OCI-LY7 (cell line): ENCODE measurements around the gene CASZ1. TPM values are rescaled to one million over a fixed set of nuclear protein-coding genes. Genes with fewer than 3 reads are reported as not detected.

Source experiments
- BruUV-seq: library from RNA; stranded (reverse); fragments of 400-500 nt; replicated peaks from 2 replicates; lab custom pipeline; 2021; lab: Mats Ljungman, UMichigan
- CTCF ChIA-PET: fragments of 300-600 bp; sonication (Branson Sonifier 250); formaldehyde crosslinking; loops from one replicate; lab custom pipeline; 2022; ENCODE audit warnings: antibody characterized with exemption; ENCODE audit not compliant: unreplicated experiment; lab: Charles Lee
- POLR2A ChIA-PET: fragments of 300-600 bp; sonication (Branson Sonifier 250); formaldehyde crosslinking; loops from one replicate; lab custom pipeline; 2022; ENCODE audit warnings: antibody characterized with exemption; lab: Charles Lee
- DNase-seq: peaks from one replicate; pipeline ENCODE4 v3.0.0-alpha.2; 2015; ENCODE audit warnings: low spot score
- H2AFZ ChIP-seq: fragments of 200-600 bp; sonication (generic), shearing (Covaris generic); 2 replicates; pipeline ENCODE4 v1.6.1; 2014; ENCODE audit warnings: mild to moderate bottlenecking, antibody characterized with exemption, low read length, moderate library complexity
- H3K27ac ChIP-seq: fragments of 200-600 bp; sonication (generic); 2 replicates; pipeline ENCODE4 v1.5.1; 2014; ENCODE audit warnings: mixed run types, low read depth, mild to moderate bottlenecking, moderate library complexity, low read length, inconsistent platforms; ENCODE audit not compliant: poor library complexity, severe bottlenecking
- H3K36me3 ChIP-seq: fragments of 200-600 bp; sonication (generic); 2 replicates; pipeline ENCODE4 v1.6.1; 2014; ENCODE audit warnings: mild to moderate bottlenecking, antibody characterized with exemption, low read length, moderate library complexity, mixed read lengths; ENCODE audit not compliant: insufficient read depth
- H3K4me1 ChIP-seq: fragments of 200-600 bp; sonication (generic); 2 replicates; pipeline ENCODE4 v1.5.1; 2014; ENCODE audit warnings: mild to moderate bottlenecking, low read length; ENCODE audit not compliant: insufficient read depth, poor library complexity, severe bottlenecking
- H3K4me2 ChIP-seq: fragments of 200-600 bp; sonication (generic); 2 replicates; pipeline ENCODE4 v1.6.1; 2014; ENCODE audit warnings: mild to moderate bottlenecking, low read length
- H3K4me3 ChIP-seq: fragments of 200-600 bp; sonication (generic); 2 replicates; pipeline ENCODE4 v1.5.1; 2014; ENCODE audit warnings: mild to moderate bottlenecking, low read depth, low read length; ENCODE audit not compliant: poor library complexity, severe bottlenecking
- H3K79me2 ChIP-seq: fragments of 200-600 bp; sonication (generic); 2 replicates; pipeline ENCODE4 v1.6.1; 2016; ENCODE audit warnings: low read depth, mild to moderate bottlenecking, low read length, moderate library complexity, mixed read lengths; ENCODE audit not compliant: insufficient read depth
- H3K9me2 ChIP-seq: fragments of 200-600 bp; sonication (generic); 2 replicates; pipeline ENCODE4 v1.6.1; 2016; ENCODE audit warnings: mild to moderate bottlenecking, low read length, mixed read lengths; ENCODE audit not compliant: insufficient read depth
- H3K9me3 ChIP-seq: fragments of 200-600 bp; sonication (generic); 2 replicates; pipeline ENCODE4 v1.6.1; 2014; ENCODE audit warnings: mild to moderate bottlenecking, mixed run types, low read length, mixed read lengths
- H4K20me1 ChIP-seq: fragments of 200-600 bp; sonication (generic); 2 replicates; pipeline ENCODE4 v1.6.1; 2014; ENCODE audit warnings: mild to moderate bottlenecking, antibody characterized with exemption, low read length, moderate library complexity, mixed read lengths; ENCODE audit not compliant: insufficient read depth
- CTCF ChIP-seq: fragments of 200-600 bp; sonication (generic); conservative IDR thresholded peaks from 2 replicates; pipeline ENCODE4 v1.5.1; 2014; ENCODE audit warnings: mild to moderate bottlenecking, antibody characterized with exemption, low read length, moderate library complexity, mixed read lengths
- EZH2phosphoT487 ChIP-seq: fragments of 200-600 bp; sonication (generic); IDR thresholded peaks from 2 replicates; pipeline ENCODE4 v1.6.1; 2018; ENCODE audit warnings: low read depth, borderline replicate concordance, mild to moderate bottlenecking, mixed run types, antibody characterized with exemption, low read length, moderate library complexity, mixed read lengths
- intact Hi-C: fragments of 100-400 bp; cut with micrococcal nuclease; formaldehyde crosslinking; loops from one replicate; pipeline ENCODE4 v1.10.0; 2022; ENCODE audit not compliant: unreplicated experiment
- total RNA-seq, 2 experiments: library from RNA; depleted of rRNA in 1 of 2; stranded (reverse); fragments of >200 nt in 1 of 2; shearing (Covaris generic) in 1 of 2; gene quantifications; 2 replicates each; pipeline ENCODE4 v1.2.3, GENCODE V29; 2014 to 2022

CASZ1 gene
- total RNA-seq, 2 experiments from 2014 or later, result 3.3 to 3.9 TPM

DNA sequence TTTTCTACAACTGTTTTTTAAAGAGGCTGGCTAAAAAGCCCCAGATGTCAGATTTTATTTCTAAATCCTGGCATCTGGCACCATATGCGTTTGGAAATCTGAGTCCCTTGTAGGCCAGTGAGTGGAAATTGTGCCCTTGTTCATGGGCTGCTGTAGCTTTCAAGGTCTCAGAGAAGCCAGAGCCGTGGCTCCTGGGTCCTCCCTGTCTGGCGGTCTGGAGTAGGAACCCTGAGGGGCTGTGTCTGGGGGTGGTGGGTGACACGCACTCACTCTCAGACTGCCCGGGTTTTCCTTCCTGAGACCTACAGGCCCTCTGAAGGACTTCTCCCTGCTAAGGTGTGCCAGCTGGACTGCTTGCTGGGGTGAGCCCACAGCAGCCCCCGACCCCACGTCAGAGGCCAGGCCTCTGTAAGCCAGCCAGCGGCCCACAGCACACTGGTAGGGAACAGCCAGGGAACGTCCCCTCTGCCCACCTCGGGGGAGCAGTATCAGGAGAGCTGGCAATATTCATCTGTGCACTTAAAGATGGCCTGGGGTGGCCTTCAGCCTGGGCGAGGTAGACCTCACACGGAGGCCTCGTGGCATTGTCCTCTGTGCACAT, 170.2 kb downstream of the CASZ1 start:
- Histone ChIP-seq H3K4me1 (no peaks in the 10 kb centered on the region), H3K4me3 (no peak overlapping the region), H4K20me1 (no peaks in the 10 kb centered on the region), H3K9me2 (no peaks in the 10 kb centered on the region), H3K9me3 (no peaks in the 10 kb centered on the region), H3K4me2 (no peak overlapping the region), H2AFZ (no peak overlapping the region), H3K36me3 (no peaks in the 10 kb centered on the region), H3K27ac (no peak overlapping the region), H3K79me2 (no peaks in the 10 kb centered on the region)
- ChIA-PET CTCF (no interaction called here), POLR2A (no interaction called here)
- no peak for TF ChIP-seq EZH2phosphoT487
- TF ChIP-seq CTCF, result no peak
- intact Hi-C loops, result no loop called here
- DNase-seq, result no peak
- BruUV-seq, result no TSS peak

GRCh38 chr1:10625554-10625953, 170.9 kb downstream of the CASZ1 start:
- no peak overlapping the region for H3K4me2 ChIP-seq
- H3K36me3 ChIP-seq, result no peaks in the 10 kb centered on the region
- no TSS peak for BruUV-seq
- ChIA-PET CTCF (no interaction called here), POLR2A (no interaction called here)
- no peaks in the 10 kb centered on the region for H3K9me2 ChIP-seq
- H3K9me3 ChIP-seq, result no peaks in the 10 kb centered on the region
- no peak overlapping the region for H3K4me3 ChIP-seq
- intact Hi-C loops, result no loop called here
- H2AFZ ChIP-seq, result no peak overlapping the region
- no peaks in the 10 kb centered on the region for H3K4me1 ChIP-seq
- no peak for DNase-seq
- no peaks in the 10 kb centered on the region for H4K20me1 ChIP-seq
- H3K27ac ChIP-seq, result no peak overlapping the region
- H3K79me2 ChIP-seq, result no peaks in the 10 kb centered on the region
- TF ChIP-seq CTCF (no peak), EZH2phosphoT487 (no peak)

DNA sequence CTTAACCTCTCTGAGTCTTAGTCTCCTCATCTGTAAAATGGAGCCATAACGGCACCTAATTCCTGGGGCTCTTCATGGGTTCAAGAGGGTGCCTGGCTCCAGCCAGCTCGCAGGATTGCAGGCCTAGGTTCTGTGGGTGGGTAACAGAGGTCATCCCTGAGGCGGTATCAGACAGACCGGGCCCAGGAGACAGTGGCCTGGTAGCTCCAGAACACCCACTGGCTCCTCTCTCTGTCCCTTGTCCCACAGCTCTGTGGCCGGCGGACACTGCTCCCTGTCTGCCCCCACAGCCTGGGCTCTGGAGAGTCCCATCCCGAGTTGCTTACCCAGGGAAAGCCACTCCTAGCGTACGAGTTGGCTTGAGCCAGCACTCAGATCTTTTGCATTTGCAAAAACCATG, 171.4 kb downstream of the CASZ1 start:
- no peak overlapping the region for H3K27ac ChIP-seq
- no peak for DNase-seq
- no peaks in the 10 kb centered on the region for H3K36me3 ChIP-seq
- intact Hi-C loops, result no loop called here
- no peak overlapping the region for H3K4me2 ChIP-seq
- H3K9me2 ChIP-seq, result no peaks in the 10 kb centered on the region
- CTCF ChIA-PET, result no interaction called here
- no peak overlapping the region for H3K4me3 ChIP-seq
- H2AFZ ChIP-seq, result no peak overlapping the region
- H4K20me1 ChIP-seq, result no peaks in the 10 kb centered on the region
- H3K4me1 ChIP-seq, result no peaks in the 10 kb centered on the region
- H3K79me2 ChIP-seq, result no peaks in the 10 kb centered on the region
- H3K9me3 ChIP-seq, result no peaks in the 10 kb centered on the region
- no TSS peak for BruUV-seq
- POLR2A ChIA-PET, result no interaction called here
- TF ChIP-seq CTCF, result no peak
- no peak for TF ChIP-seq EZH2phosphoT487
